ENCODE data around the gene UQCRQ. TPM values are rescaled to one million over a fixed set of nuclear protein-coding genes. Genes with fewer than 3 reads are reported as not detected.

UQCRQ gene
- total and polyA plus RNA-seq, 2 donors (not counting 3 experiments of a cell fraction or from before 2014, with no cell fraction given): 246 to 390 TPM

- dilution Hi-C loops (cut with MboI; ENCODE audit: extremely low pct_ligation_motif_present, low sequenced_read_pairs) (no loop called here), intact Hi-C loops (cut with micrococcal nuclease) (loop anchor here (5.0 to 10.0 kb wide), 3 partner anchors 296 to 528 kb away; partner anchors contain the start of gene SLC22A4)
- H3K4me2 ChIP-seq (ENCODE audit: insufficient read depth, low read length): no peak overlapping the region
- H3K4me3 ChIP-seq (replicated peaks in 1 of 3; ENCODE audit: insufficient read depth in 1 of 3, low read depth in 1 of 3, low read length in 3 of 3): no peak overlapping the region
- H2AFZ ChIP-seq (ENCODE audit: low read depth, low read length): no peak overlapping the region
- no peak for TF ChIP-seq CTCF (IDR thresholded peaks at IDR 0.05; ENCODE audit: extremely low read depth in 1 of 2, insufficient read depth in 1 of 2, low read depth in 1 of 2, low read length in 2 of 2)
- no peak for TF ChIP-seq EZH2 (IDR thresholded peaks at IDR 0.05; ENCODE audit: borderline replicate concordance, low read depth, low read length, severe bottlenecking)
- TF ChIP-seq POLR2AphosphoS5 (IDR thresholded peaks at IDR 0.05; ENCODE audit: insufficient read depth, low read depth, low read length): no peak
- TF ChIP-seq FOS (IDR thresholded peaks at IDR 0.05; ENCODE audit: borderline replicate concordance, insufficient read depth, low read length): no peak
- no peak for TF ChIP-seq JUN (IDR thresholded peaks at IDR 0.05; ENCODE audit: borderline replicate concordance, insufficient read depth, insufficient read length, low read depth)
- no peak for TF ChIP-seq MAX (IDR thresholded peaks at IDR 0.05; ENCODE audit: insufficient read depth, insufficient read length)
- no peak for TF ChIP-seq MYC (IDR thresholded peaks at IDR 0.05; ENCODE audit: low read depth, low read length)
- TF ChIP-seq POLR2A (IDR thresholded peaks at IDR 0.05; ENCODE audit: low read depth, low read length): no peak
- no peaks in the 10 kb centered on the region for H3K9me3 ChIP-seq (replicated peaks; ENCODE audit: control insufficient read depth, insufficient read depth, low read length)
- H3K79me2 ChIP-seq (ENCODE audit: control insufficient read depth, insufficient read depth, low read length): no peaks in the 10 kb centered on the region
- POLR2A ChIA-PET: no interaction called here
- no peak overlapping the region for H3K9ac ChIP-seq (replicated peaks; ENCODE audit: extremely low read depth, insufficient read depth, low read length)
- DNase-seq (ENCODE audit: low read depth, low spot score) (no peak), FAIRE-seq (no peak)
- H3K27me3 ChIP-seq (ENCODE audit: control insufficient read depth in 2 of 2, insufficient read depth in 2 of 2, low read length in 2 of 2): no peaks in the 10 kb centered on the region
- H3K36me3 ChIP-seq (ENCODE audit: control insufficient read depth in 2 of 2, extremely low read depth in 1 of 2, insufficient read depth in 2 of 2, low read length in 2 of 2): peaks cover 2 to 4% of the 10 kb centered on the region in 2 experiments
- CTCF ChIA-PET: interaction anchor here (1.0 to 5.9 kb wide), 3 partner anchors 68 to 317 kb away, joined by 3 to 179 read pairs (median 4); no protein-coding TSS in a partner anchor
- H3K4me1 ChIP-seq (ENCODE audit: control insufficient read depth, extremely low read depth, insufficient read depth, low read length): peaks cover 6% of the 10 kb centered on the region
- no TSS peak for BruUV-seq (replicated peaks)
- H3K27ac ChIP-seq (ENCODE audit: insufficient read depth, low read depth, low read length): no peak overlapping the region
- no peaks in the 10 kb centered on the region for H3K9me1 ChIP-seq (replicated peaks; ENCODE audit: control insufficient read depth, extremely low read depth, insufficient read depth, low read length)
- H4K20me1 ChIP-seq (replicated peaks; ENCODE audit: control insufficient read depth, extremely low read depth, insufficient read depth, low read length): no peaks in the 10 kb centered on the region
Measured at GRCh38 chr5:132822650-132823480, 43.6 kb upstream of the UQCRQ start.
